ENCODE measurements around the gene DZIP1.

DNA sequence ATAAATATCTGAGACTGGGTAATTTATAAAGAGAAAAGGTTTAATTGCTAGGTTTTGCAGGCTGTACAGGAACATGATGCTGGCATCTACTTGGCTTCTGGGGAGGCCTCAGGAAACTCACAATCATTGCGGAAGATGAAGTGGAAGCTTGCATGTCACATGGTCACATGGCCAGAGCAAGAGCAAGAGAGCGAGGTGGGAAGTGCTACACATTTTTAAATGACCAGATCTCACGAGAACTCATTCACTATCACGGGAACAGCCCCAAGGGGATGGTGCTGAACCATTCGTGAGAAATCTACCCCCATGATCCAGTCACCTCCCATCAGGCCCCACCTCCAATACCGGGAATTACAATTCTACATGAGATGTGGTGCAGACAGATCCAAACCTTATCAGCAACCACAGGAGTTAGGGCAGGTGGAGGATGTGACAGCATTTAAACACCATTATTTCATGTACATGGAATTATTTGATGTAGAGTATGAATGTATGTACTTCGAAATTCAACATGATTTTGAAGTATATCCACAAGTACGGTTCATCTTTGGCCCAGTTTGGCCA lies 102.5 kb downstream of the DZIP1 start:
- TF ChIP-seq, protein P1, sequence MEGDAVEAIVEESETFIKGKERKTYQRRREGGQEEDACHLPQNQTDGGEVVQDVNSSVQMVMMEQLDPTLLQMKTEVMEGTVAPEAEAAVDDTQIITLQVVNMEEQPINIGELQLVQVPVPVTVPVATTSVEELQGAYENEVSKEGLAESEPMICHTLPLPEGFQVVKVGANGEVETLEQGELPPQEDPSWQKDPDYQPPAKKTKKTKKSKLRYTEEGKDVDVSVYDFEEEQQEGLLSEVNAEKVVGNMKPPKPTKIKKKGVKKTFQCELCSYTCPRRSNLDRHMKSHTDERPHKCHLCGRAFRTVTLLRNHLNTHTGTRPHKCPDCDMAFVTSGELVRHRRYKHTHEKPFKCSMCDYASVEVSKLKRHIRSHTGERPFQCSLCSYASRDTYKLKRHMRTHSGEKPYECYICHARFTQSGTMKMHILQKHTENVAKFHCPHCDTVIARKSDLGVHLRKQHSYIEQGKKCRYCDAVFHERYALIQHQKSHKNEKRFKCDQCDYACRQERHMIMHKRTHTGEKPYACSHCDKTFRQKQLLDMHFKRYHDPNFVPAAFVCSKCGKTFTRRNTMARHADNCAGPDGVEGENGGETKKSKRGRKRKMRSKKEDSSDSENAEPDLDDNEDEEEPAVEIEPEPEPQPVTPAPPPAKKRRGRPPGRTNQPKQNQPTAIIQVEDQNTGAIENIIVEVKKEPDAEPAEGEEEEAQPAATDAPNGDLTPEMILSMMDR (IDR thresholded peaks at IDR 0.05 in 2 of 3, conservative IDR thresholded peaks at IDR 0.05 in 1 of 3; ENCODE audit: borderline replicate concordance in 1 of 3, insufficient read depth in 1 of 3, low read depth in 2 of 3, low read length in 2 of 3), result no peak
- TF ChIP-seq POLR2A (IDR thresholded peaks at IDR 0.05; ENCODE audit: borderline replicate concordance, extremely low read depth, insufficient read depth, insufficient read length) (no peak), CEBPB (IDR thresholded peaks at IDR 0.05; ENCODE audit: low read depth) (no peak), POLR2AphosphoS5 (IDR thresholded peaks at IDR 0.05; ENCODE audit: low read depth, low read length) (no peak), EZH2phosphoT487 (IDR thresholded peaks at IDR 0.05; ENCODE audit: borderline replicate concordance) (no peak), ZNF274 (IDR thresholded peaks at IDR 0.05; ENCODE audit: low read depth, low read length) (no peak)

Measured in HCT116 (cell line).